Psoas muscle (tissue), 8 donors: ENCODE measurements around the gene BCAS1. TPM values are rescaled to one million over a fixed set of nuclear protein-coding genes. Genes with fewer than 3 reads are reported as not detected.

Experiments used
- ATAC-seq, 4 donors: fragments of 200-7000 bp; cut with Tn5 transposase; one replicate each; pipeline ENCODE4 v1.9.1; 2020; ENCODE audit warnings: moderate library complexity in 3 of 4, mild to moderate bottlenecking in 2 of 4
- DNase-seq, 2 donors: peaks; one replicate each; pipeline ENCODE4 v3.0.0-alpha.2; 2020
- H3K27ac ChIP-seq: fragments of 200-600 bp; one replicate; pipeline ENCODE4 v1.8.0; 2022
- H3K27me3 ChIP-seq, 3 donors: fragments of 200-600 bp in 1 of 3; one replicate each; pipeline versions ENCODE4 v1.6.1 to v1.8.0; 2013 to 2022; ENCODE audit warnings: low read length in 2 of 3, mild to moderate bottlenecking in 2 of 3, moderate library complexity in 1 of 3; ENCODE audit not compliant: insufficient read depth in 3 of 3
- H3K36me3 ChIP-seq, 2 donors: fragments of 200-600 bp in 1 of 2; one replicate each; pipeline versions ENCODE4 v1.6.1 to v1.8.0; 2013 to 2022; ENCODE audit warnings: low read depth in 1 of 2, mild to moderate bottlenecking in 1 of 2, moderate library complexity in 1 of 2; ENCODE audit not compliant: insufficient read depth in 1 of 2
- H3K4me1 ChIP-seq: fragments of 200-600 bp; one replicate; pipeline ENCODE4 v1.8.0; 2022
- H3K4me3 ChIP-seq: fragments of 200-600 bp; one replicate; pipeline ENCODE4 v1.8.0; 2022; ENCODE audit warnings: mild to moderate bottlenecking
- H3K9me3 ChIP-seq: fragments of 200-600 bp; one replicate; pipeline ENCODE4 v1.8.0; 2022
- WGBS, 3 donors: extraction: QIAGEN DNeasy Blood & Tissue Kit; methylation state at CpG; one replicate each; pipeline versions ENCODE4 v1.1.6 to v1.1.7; 2013; 5-methylcytosine and 5-hydroxymethylcytosine counted together
- intact Hi-C, 2 donors: fragments of 100-400 bp; cut with DNase I; formaldehyde crosslinking; loops; one replicate each; pipeline versions ENCODE4 v1.11.0 to v1.14.2; 2022
- polyA plus RNA-seq, 3 donors: library from polyadenylated mRNA; stranded (reverse); fragments of 200-250 nt; gene quantifications; one replicate each; pipeline ENCODE4 v1.2.3, GENCODE V29; 2013
- total RNA-seq, 4 donors: library from RNA; stranded (reverse); fragmentation: NEBNext Ultra II Directional in 2 of 4; extraction: Animal tissue kit (Norgen Biotek cat#: 25700) in 2 of 4; gene quantifications; one replicate each; pipeline versions ENCODE4 v1.2.1 to v1.2.4, GENCODE V29; 2021 to 2023
- TF ChIP-seq, protein P1 (sequence below): fragments of 200-600 bp; IDR thresholded peaks from one replicate; pipeline ENCODE4 v1.8.0; 2022; ENCODE audit warnings: antibody characterized with exemption
- donor health status: healthy with polysubstance abuse.
- donor health status: DM: no; HTN: no; CAD: no; lungs with moderate emphysema.
- donor health status: Bipolar disorder and iron deficiency.
- donor health status: healthy.
- donor health status: DM: yes; HTN: yes; CAD: no.
- donor health status: DM: no; HTN: no; CAD: no.
- donor health status: DM: no; HTN: no; CAD: no.
- donor health status: DM: yes; HTN: yes; CAD: no.

Gene BCAS1
- total and polyA plus RNA-seq, 7 donors = 0.01 to 0.26 (median 0.16) TPM; not detected in 2

DNA sequence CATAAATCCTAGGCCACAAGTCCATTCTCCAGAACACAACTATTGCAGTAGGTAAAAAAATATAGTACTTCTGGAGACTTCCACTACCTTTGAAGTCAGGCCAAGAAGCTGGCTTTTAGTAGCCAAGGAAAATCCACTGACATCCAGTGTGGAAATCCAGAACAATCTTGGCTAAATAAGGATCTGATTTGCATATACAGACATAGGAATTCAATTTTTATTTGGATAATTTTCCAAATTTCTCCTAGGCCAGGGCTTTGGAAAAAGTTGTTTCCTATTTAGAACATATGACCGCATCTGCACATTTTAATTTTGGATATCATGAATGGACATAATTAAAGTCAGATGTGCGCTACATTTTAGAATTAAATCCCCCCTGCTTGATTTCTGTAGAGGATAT, 100.2 kb downstream of the BCAS1 start:
- 88 to 94% (median 88%) methylated on average over 2 of the region's 2 CpGs for WGBS, 3 donors
- Histone ChIP-seq H3K27me3 (no peaks in the 10 kb centered on the region), H3K4me1 (no peaks in the 10 kb centered on the region), H3K36me3 (no peaks in the 10 kb centered on the region), H3K4me3 (no peak overlapping the region), H3K9me3 (no peaks in the 10 kb centered on the region), H3K27ac (no peak overlapping the region)
- TF ChIP-seq, protein P1, sequence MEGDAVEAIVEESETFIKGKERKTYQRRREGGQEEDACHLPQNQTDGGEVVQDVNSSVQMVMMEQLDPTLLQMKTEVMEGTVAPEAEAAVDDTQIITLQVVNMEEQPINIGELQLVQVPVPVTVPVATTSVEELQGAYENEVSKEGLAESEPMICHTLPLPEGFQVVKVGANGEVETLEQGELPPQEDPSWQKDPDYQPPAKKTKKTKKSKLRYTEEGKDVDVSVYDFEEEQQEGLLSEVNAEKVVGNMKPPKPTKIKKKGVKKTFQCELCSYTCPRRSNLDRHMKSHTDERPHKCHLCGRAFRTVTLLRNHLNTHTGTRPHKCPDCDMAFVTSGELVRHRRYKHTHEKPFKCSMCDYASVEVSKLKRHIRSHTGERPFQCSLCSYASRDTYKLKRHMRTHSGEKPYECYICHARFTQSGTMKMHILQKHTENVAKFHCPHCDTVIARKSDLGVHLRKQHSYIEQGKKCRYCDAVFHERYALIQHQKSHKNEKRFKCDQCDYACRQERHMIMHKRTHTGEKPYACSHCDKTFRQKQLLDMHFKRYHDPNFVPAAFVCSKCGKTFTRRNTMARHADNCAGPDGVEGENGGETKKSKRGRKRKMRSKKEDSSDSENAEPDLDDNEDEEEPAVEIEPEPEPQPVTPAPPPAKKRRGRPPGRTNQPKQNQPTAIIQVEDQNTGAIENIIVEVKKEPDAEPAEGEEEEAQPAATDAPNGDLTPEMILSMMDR = no peak
- intact Hi-C loops = no loop called here
- no peak for ATAC-seq
- DNase-seq = no peak

DNA sequence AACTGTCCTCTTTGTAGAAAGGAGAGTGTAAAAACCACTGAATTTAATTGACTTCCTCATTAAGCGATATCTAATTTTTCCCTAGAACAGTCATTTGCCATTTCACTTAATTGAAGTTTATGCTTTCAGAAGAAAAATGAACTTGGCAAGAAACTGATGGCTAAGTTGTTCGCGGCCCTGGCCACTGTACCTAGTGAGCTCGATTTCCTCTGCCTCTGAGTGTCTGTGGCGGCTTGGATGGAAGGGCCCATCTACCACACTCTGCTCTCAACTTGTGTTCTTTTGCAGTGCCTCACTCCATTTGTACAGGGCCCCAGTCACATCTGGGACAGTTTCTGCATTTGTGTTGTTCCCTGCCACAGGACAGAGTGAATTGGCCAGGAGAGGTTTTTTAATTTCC, 102.9 kb downstream of the BCAS1 start:
- no peaks in the 10 kb centered on the region for H3K4me1 ChIP-seq
- no peak overlapping the region for H3K4me3 ChIP-seq
- no peaks in the 10 kb centered on the region for H3K9me3 ChIP-seq
- DNase-seq (no peak), ATAC-seq (no peak)
- 90 to 95% (median 94%) methylated on average over 5 of the region's 5 CpGs for WGBS, 3 donors
- TF ChIP-seq, protein P1 = no peak
- intact Hi-C loops = no loop called here
- peaks cover 0 to 5% (median 0%) of the 10 kb centered on the region in 3 donors for H3K27me3 ChIP-seq
- no peaks in the 10 kb centered on the region for H3K36me3 ChIP-seq
- no peak overlapping the region for H3K27ac ChIP-seq

DNA sequence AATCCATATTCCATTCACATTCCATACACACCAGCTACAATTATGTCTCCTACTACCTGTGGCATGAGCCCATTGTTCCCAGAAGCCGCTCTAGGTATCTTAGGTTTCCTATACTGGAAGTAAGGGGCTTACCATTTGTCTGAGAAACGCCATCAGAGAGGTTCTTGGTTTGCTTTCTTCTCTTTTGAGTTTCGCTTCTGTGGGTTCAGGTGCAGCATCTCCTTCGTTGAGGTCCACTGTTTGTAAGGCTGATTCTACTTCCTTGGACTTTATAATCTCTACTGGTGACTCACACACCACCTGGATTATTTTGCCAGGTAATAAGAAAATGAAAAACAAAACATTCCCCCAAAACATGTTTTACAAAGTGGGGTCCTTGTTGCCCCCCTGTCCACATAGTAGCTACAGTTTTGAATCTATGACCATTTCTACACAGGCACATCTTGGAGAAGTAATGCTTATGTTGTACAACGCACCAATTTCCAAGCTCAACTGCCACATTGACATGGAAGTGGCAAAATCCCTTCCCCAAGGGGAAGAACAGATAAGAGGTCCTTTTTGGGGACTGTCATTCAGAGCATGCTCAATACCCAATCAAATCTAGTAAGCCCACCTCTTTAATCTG, 103.5 kb downstream of the BCAS1 start:
- Histone ChIP-seq H3K9me3 (no peaks in the 10 kb centered on the region), H3K36me3 (no peaks in the 10 kb centered on the region), H3K27ac (no peak overlapping the region), H3K4me3 (no peak overlapping the region), H3K4me1 (no peaks in the 10 kb centered on the region), H3K27me3 (peaks cover 0 to 5% (median 0%) of the 10 kb centered on the region in 3 donors)
- TF ChIP-seq, protein P1 = no peak
- DNase-seq = no peak
- intact Hi-C loops = no loop called here
- 90 to 97% (median 96%) methylated on average over 5 of the region's 5 CpGs for WGBS, 3 donors
- ATAC-seq = no peak

DNA sequence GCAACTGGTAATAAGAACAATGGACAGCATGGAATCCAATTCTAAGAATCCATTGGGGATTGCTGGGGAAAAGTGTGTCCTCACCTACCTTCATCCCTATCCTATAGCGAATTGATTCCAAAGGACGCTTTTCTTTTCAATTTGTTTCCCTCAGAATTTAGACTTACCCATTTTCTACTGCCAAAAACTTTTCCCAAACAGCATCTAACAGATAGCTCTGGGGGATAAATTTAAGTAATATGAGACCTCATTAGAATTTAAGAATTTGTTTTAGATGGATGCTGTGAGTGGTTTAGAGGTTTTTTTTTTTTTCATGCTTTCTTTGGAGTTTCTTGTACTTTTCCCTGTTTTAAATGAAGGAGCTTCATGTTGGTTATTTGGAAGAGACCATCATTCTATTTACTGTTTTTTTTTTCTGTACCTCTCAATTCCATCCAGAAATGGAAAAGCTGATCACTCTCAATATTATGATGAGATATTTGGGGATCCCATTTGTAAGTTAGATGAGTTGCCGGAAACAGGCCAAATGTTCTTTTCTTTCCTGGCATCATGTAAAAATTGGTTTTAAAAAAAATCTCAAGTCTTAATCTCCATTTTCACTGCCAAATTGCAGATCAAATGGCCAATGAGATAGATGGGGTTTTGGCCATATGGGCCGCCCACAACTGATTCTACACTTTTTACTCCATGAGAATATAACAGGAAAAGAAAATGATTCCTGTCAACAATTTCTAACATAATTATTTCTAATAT, 105.7 kb downstream of the BCAS1 start:
- Histone ChIP-seq H3K9me3 (no peaks in the 10 kb centered on the region), H3K4me3 (no peak overlapping the region), H3K27ac (no peak overlapping the region), H3K27me3 (peaks cover 0 to 5% (median 0%) of the 10 kb centered on the region in 3 donors), H3K36me3 (no peaks in the 10 kb centered on the region), H3K4me1 (no peaks in the 10 kb centered on the region)
- intact Hi-C loops = no loop called here
- no peak for DNase-seq
- WGBS, 3 donors = 81 to 82% (median 81%) methylated on average over 4 of the region's 4 CpGs
- TF ChIP-seq, protein P1 = no peak
- no peak for ATAC-seq
